ENCODE data around the gene SLC16A11.
A peak's percentile ranks its signal among the peaks of the same experiment; 100 is the strongest.
"Not testable (repeated sequence)": the region's sequence is repeated elsewhere in the genome, so short reads cannot be mapped to it uniquely, and the experiment has no call there.

The SLC16A11 gene

GRCh38 chr17:7043497-7044198 is at the start of gene SLC16A11:
TSS of gene SLC16A11 (minus strand) at chr17:7044092. CDS start at chr17:7043513, 579 bp downstream.
- TF ChIP-seq CTCF (conservative IDR thresholded peaks at IDR 0.05) = no peak
- H3K27ac ChIP-seq = peak within 1 kb of the TSS; percentile 96

DNA sequence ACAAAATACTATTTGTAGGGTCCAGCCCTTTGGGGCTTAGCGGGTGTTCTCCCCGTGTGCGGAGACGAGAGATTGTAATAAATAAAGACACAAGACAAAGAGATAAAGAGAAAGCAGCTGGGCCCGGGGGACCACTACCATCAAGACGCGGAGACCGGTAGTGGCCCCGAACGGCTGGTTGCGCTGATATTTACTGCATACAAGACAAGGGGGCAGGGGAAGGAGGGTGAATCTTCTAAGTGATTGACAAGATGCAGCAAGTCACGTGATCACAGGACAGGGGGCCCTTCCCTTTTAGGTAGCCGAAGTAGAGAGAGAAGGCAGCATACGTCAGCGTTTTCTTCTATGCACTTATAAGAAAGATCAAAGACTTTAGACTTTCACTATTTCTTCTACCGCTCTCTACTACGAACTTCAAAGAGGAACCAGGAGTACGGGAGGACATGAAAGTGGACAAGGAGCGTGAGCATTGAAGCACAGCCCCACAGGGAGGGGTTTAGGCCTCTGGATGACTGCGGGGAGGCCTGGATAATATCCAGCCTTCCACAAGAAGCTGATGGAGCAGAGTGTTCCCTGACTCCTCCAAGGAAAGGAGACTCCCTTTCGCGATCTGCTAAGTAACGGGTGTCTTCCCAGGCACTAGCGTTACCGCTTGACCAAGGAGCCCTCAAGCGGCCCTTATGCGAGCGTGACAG is 47.6 kb upstream of the SLC16A11 start:
- H3K27ac ChIP-seq = not testable (repeated sequence)

DNA sequence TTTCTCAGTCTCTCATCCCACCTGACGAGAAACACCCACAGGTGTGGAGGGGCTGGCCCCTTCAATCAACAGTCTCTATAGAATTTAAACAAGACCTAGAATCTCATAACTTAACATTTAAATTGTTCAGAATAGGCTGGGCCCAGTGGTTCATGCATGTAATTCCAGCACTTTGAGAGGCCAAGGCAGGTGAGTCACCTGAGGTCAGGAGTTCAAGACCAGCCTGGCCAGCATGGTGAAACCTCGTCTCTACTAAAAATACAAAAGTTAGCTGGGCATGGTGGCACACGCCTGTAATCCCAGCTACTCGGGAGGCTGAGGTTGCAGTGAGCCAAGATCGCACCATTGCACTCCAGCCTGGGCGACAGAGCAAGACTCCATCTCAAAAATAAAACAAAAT is 45.7 kb upstream of the SLC16A11 start:
- H3K27ac ChIP-seq = peak overlapping the region; percentile 69

GRCh38 chr17:7088442-7088841 is 44.5 kb upstream of the SLC16A11 start:
- peak overlapping the region; percentile 69 for H3K27ac ChIP-seq

- H3K27ac ChIP-seq = no peak overlapping the region
- no peak for TF ChIP-seq CTCF (conservative IDR thresholded peaks at IDR 0.05)
Measured at GRCh38 chr17:7084088-7084487, 40.2 kb upstream of the SLC16A11 start.

- H3K27ac ChIP-seq = no peak overlapping the region
- no peak for TF ChIP-seq CTCF (conservative IDR thresholded peaks at IDR 0.05)
Measured at GRCh38 chr17:7083592-7083991, 39.7 kb upstream of the SLC16A11 start.

DNA sequence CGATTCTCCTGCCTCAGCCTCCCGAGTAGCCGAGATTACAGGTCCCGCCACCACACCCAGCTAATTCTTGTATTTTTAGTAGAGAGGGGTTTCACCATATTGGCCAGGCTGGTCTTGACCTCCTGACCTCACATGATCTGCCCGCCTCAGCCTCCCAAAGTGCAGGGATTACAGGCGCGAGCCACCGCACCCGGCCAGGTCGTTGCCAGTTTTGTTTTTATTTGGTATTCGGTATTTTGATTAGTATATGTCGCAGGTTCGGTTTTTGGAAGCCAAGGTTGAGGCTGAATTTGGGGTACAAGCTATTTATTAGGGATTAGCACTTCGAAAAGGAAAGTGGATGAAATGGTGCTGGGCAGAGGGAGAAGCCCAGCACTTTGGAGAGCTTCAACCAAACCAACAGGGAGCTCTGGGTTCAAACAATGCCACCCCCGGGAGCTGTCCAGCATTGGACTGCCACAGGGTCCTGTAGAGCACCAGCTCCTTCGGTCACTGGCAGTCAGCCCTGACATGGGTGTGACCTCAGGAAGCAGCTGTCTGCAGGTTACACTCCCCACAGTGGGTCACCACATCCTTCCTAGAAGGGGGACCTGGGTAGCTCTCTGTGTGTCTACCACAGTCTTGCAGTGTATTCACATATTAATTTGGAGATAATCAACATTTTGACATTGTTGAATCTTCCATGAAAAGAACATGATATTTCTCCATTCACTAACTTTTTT is 37.6 kb upstream of the SLC16A11 start:
- no peak for TF ChIP-seq CTCF (conservative IDR thresholded peaks at IDR 0.05)

DNA sequence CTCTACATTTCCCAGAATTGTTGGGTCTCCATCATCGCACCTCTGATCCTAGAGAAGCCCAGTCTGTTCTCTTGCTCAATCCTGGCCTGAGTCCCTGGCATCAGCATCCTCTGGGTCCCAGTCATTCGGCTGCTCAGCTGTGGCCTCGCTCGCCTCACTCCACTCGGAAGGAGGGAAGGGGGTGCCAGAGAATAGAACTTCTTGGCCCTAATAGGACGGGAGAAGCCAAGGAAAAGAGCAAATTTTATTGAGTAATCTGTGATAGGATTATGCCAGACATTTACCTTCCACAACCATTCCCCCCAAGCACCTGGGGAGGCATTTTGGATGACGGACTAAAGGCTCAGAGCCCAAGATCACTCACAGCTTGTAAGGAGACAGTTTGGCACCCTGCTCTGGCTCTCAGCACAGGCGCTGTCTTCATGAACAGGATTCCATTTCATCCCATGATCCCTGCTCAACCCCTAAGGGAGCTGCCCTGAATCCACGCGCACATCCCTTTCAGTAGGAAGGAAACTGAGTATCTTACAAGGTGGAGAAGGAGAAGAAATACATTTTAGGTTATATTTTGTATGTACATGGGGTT is 36.7 kb upstream of the SLC16A11 start:
- no peak for TF ChIP-seq CTCF (conservative IDR thresholded peaks at IDR 0.05)
- no peak overlapping the region for H3K27ac ChIP-seq

More for the DNA sequence above, 37.6 kb upstream of the SLC16A11 start:
- H3K27ac ChIP-seq = no peak overlapping the region
